Activated naive CD8-positive, alpha-beta T cell treated with anti-CD3 and anti-CD28 coated beads, Interleukin-2, amount 50 U/mL, for 24 hours (primary cell): ENCODE results near the gene DAD1.
"Not testable (repeated sequence)": the region's sequence is repeated elsewhere in the genome, so short reads cannot be mapped to it uniquely, and the experiment has no call there.

Experiments used
- ATAC-seq: fragments of 150-1000 bp; cut with Tn5 transposase; one replicate; pipeline ENCODE4 v1.10.0; 2021
- DNase-seq: peaks from one replicate; pipeline ENCODE4 v3.0.0; 2021
- H3K27ac Mint-ChIP-seq: one replicate; pipeline ENCODE4 v1.8.0; 2021; ENCODE audit warnings: mild to moderate bottlenecking, mixed read lengths
- H3K27me3 Mint-ChIP-seq: one replicate; pipeline ENCODE4 v1.8.0; 2021; ENCODE audit warnings: mixed read lengths
- H3K36me3 Mint-ChIP-seq: one replicate; pipeline ENCODE4 v1.8.0; 2021; ENCODE audit warnings: low read depth, mixed read lengths
- H3K4me1 Mint-ChIP-seq: one replicate; pipeline ENCODE4 v1.8.0; 2021; ENCODE audit warnings: mixed read lengths
- H3K4me3 Mint-ChIP-seq: one replicate; pipeline ENCODE4 v1.8.0; 2021; ENCODE audit warnings: mild to moderate bottlenecking, moderate library complexity, mixed read lengths
- H3K9me3 Mint-ChIP-seq: one replicate; pipeline ENCODE4 v1.8.0; 2021; ENCODE audit warnings: mixed read lengths

DAD1 gene

GRCh38 chr14:22589096-22589839, at the start of gene DAD1:
TSS of gene DAD1 (minus strand) at chr14:22589224. CDS start at chr14:22589157, 67 bp downstream.
- ATAC-seq (peak; percentile 91), DNase-seq (peak; percentile 100)
- Mint-ChIP-seq H3K27ac (peak within 1 kb of the TSS; percentile 96), H3K27me3 (peaks cover 3% of the 10 kb centered on the region), H3K4me3 (peak within 1 kb of the TSS; percentile 92), H3K9me3 (no peaks in the 10 kb centered on the region), H3K36me3 (peaks cover 24% of the 10 kb centered on the region), H3K4me1 (peaks cover 71% of the 10 kb centered on the region)

GRCh38 chr14:22635980-22636379, 47.0 kb upstream of the DAD1 start:
- not testable (repeated sequence) for H3K4me3 Mint-ChIP-seq, H3K27ac Mint-ChIP-seq, H3K27me3 Mint-ChIP-seq, H3K4me1 Mint-ChIP-seq, H3K36me3 Mint-ChIP-seq, DNase-seq, ATAC-seq, H3K9me3 Mint-ChIP-seq

- Mint-ChIP-seq H3K36me3 (no peaks in the 10 kb centered on the region), H3K4me1 (no peaks in the 10 kb centered on the region), H3K27ac (no peak overlapping the region), H3K9me3 (peaks cover 14% of the 10 kb centered on the region), H3K27me3 (peaks cover 7% of the 10 kb centered on the region), H3K4me3 (no peak overlapping the region)
- ATAC-seq (no peak), DNase-seq (no peak)
These were observed 45.3 kb upstream of the DAD1 start for GRCh38 chr14:22634233-22634900.

GRCh38 chr14:22630486-22630885, 41.5 kb upstream of the DAD1 start:
- no peak for DNase-seq
- no peaks in the 10 kb centered on the region for H3K4me1 Mint-ChIP-seq
- peaks cover 14% of the 10 kb centered on the region for H3K9me3 Mint-ChIP-seq
- no peak overlapping the region for H3K4me3 Mint-ChIP-seq
- no peak for ATAC-seq
- H3K36me3 Mint-ChIP-seq = no peaks in the 10 kb centered on the region
- H3K27ac Mint-ChIP-seq = no peak overlapping the region
- H3K27me3 Mint-ChIP-seq = peaks cover 7% of the 10 kb centered on the region

GRCh38 chr14:22630066-22630465, 41.0 kb upstream of the DAD1 start:
- H3K27me3 Mint-ChIP-seq = peaks cover 7% of the 10 kb centered on the region
- H3K27ac Mint-ChIP-seq = no peak overlapping the region
- H3K4me1 Mint-ChIP-seq = no peaks in the 10 kb centered on the region
- no peak for DNase-seq
- H3K9me3 Mint-ChIP-seq = peaks cover 14% of the 10 kb centered on the region
- H3K4me3 Mint-ChIP-seq = no peak overlapping the region
- H3K36me3 Mint-ChIP-seq = no peaks in the 10 kb centered on the region
- no peak for ATAC-seq

- Mint-ChIP-seq H3K36me3 (no peaks in the 10 kb centered on the region), H3K9me3 (peaks cover 14% of the 10 kb centered on the region), H3K27ac (no peak overlapping the region), H3K27me3 (peaks cover 7% of the 10 kb centered on the region), H3K4me1 (no peaks in the 10 kb centered on the region), H3K4me3 (no peak overlapping the region)
- no peak for DNase-seq
- ATAC-seq = no peak
These were observed 40.3 kb upstream of the DAD1 start for GRCh38 chr14:22629361-22629760.

- Mint-ChIP-seq H3K27ac (no peak overlapping the region), H3K9me3 (peaks cover 14% of the 10 kb centered on the region), H3K27me3 (peaks cover 7% of the 10 kb centered on the region), H3K4me1 (no peaks in the 10 kb centered on the region), H3K4me3 (no peak overlapping the region), H3K36me3 (no peaks in the 10 kb centered on the region)
- ATAC-seq (no peak), DNase-seq (no peak)
These were observed 38.7 kb upstream of the DAD1 start for GRCh38 chr14:22627506-22628263.

GRCh38 chr14:22626590-22626989, 37.6 kb upstream of the DAD1 start:
- Mint-ChIP-seq H3K27me3 (peaks cover 4% of the 10 kb centered on the region), H3K36me3 (no peaks in the 10 kb centered on the region), H3K4me1 (no peaks in the 10 kb centered on the region), H3K27ac (no peak overlapping the region), H3K9me3 (peaks cover 11% of the 10 kb centered on the region), H3K4me3 (no peak overlapping the region)
- DNase-seq (no peak), ATAC-seq (no peak)

- H3K27me3 Mint-ChIP-seq = no peaks in the 10 kb centered on the region
- H3K27ac Mint-ChIP-seq = no peak overlapping the region
- ATAC-seq (no peak), DNase-seq (no peak)
- no peaks in the 10 kb centered on the region for H3K4me1 Mint-ChIP-seq
- no peak overlapping the region for H3K4me3 Mint-ChIP-seq
- H3K9me3 Mint-ChIP-seq = no peaks in the 10 kb centered on the region
- H3K36me3 Mint-ChIP-seq = no peaks in the 10 kb centered on the region
These were observed 34.0 kb upstream of the DAD1 start for GRCh38 chr14:22623047-22623446.

GRCh38 chr14:22622255-22622654, 33.2 kb upstream of the DAD1 start:
- H3K4me3 Mint-ChIP-seq = no peak overlapping the region
- H3K4me1 Mint-ChIP-seq = no peaks in the 10 kb centered on the region
- H3K27me3 Mint-ChIP-seq = no peaks in the 10 kb centered on the region
- no peaks in the 10 kb centered on the region for H3K36me3 Mint-ChIP-seq
- DNase-seq (no peak), ATAC-seq (no peak)
- no peak overlapping the region for H3K27ac Mint-ChIP-seq
- H3K9me3 Mint-ChIP-seq = no peaks in the 10 kb centered on the region

GRCh38 chr14:22615765-22616164, 26.7 kb upstream of the DAD1 start:
- DNase-seq, H3K4me3 Mint-ChIP-seq, ATAC-seq, H3K27ac Mint-ChIP-seq, H3K4me1 Mint-ChIP-seq, H3K27me3 Mint-ChIP-seq, H3K36me3 Mint-ChIP-seq, H3K9me3 Mint-ChIP-seq: not testable (repeated sequence)

GRCh38 chr14:22614240-22614799, 25.3 kb upstream of the DAD1 start:
- DNase-seq (no peak), ATAC-seq (peak; percentile 52)
- Mint-ChIP-seq H3K4me3 (no peak overlapping the region), H3K9me3 (no peaks in the 10 kb centered on the region), H3K36me3 (peaks cover 9% of the 10 kb centered on the region), H3K27ac (no peak overlapping the region), H3K4me1 (no peaks in the 10 kb centered on the region), H3K27me3 (no peaks in the 10 kb centered on the region)

GRCh38 chr14:22613736-22614239, 24.8 kb upstream of the DAD1 start:
- DNase-seq (no peak), ATAC-seq (no peak)
- Mint-ChIP-seq H3K9me3 (no peaks in the 10 kb centered on the region), H3K4me3 (no peak overlapping the region), H3K27ac (no peak overlapping the region), H3K27me3 (no peaks in the 10 kb centered on the region), H3K4me1 (no peaks in the 10 kb centered on the region), H3K36me3 (peaks cover 9% of the 10 kb centered on the region)

GRCh38 chr14:22613106-22613695, 24.2 kb upstream of the DAD1 start:
- Mint-ChIP-seq H3K4me1 (no peaks in the 10 kb centered on the region), H3K4me3 (no peak overlapping the region), H3K9me3 (no peaks in the 10 kb centered on the region), H3K27me3 (no peaks in the 10 kb centered on the region), H3K27ac (no peak overlapping the region), H3K36me3 (peaks cover 9% of the 10 kb centered on the region)
- ATAC-seq = no peak
- no peak for DNase-seq
